Endothelial cell of umbilical vein (primary cell): ENCODE data around the gene MCCD1. TPM values are rescaled to one million over a fixed set of nuclear protein-coding genes. Genes with fewer than 3 reads are reported as not detected.

Experiments
- BruUV-seq: library from RNA; stranded (reverse); fragments of 400-500 nt; replicated peaks from 2 replicates; lab custom pipeline; 2021; lab: Mats Ljungman, UMichigan
- CTCF ChIA-PET: fragments of 300-600, 350-600 bp; sonication (Branson Sonifier 250); formaldehyde crosslinking; loops from one replicate; lab custom pipeline; 2021; ENCODE audit warnings: antibody characterized with exemption, inconsistent platforms; lab: Charles Lee
- POLR2A ChIA-PET: fragments of 300-600, 350-600 bp; sonication (Branson Sonifier 250); formaldehyde crosslinking; loops from one replicate; lab custom pipeline; 2021; ENCODE audit warnings: antibody characterized with exemption, inconsistent platforms; lab: Charles Lee
- DNase-seq: peaks from one replicate; pipeline ENCODE4 v3.0.0-alpha.2; 2011; ENCODE audit warnings: low read depth, low spot score
- FAIRE-seq: peaks from 2 replicates; lab custom pipeline; 2011; peaks lifted over from hg19 to GRCh38; lab: Jason Lieb, UNC
- H2AFZ ChIP-seq: 2 replicates; pipeline ENCODE4 v1.6.0; 2012; ENCODE audit warnings: low read depth, low read length, control low read depth, inconsistent platforms
- H3K27ac ChIP-seq: 2 replicates; pipeline ENCODE4 v1.5.1; 2011; ENCODE audit warnings: low read depth, mild to moderate bottlenecking, control low read depth, low read length, moderate library complexity; ENCODE audit not compliant: insufficient read depth
- H3K27me3 ChIP-seq, 2 experiments: 2 replicates each; pipeline versions ENCODE4 v1.6.0 to v1.6.1; 2011; ENCODE audit warnings: low read length in 2 of 2, mixed read lengths in 1 of 2; ENCODE audit not compliant: control insufficient read depth in 2 of 2, insufficient read depth in 2 of 2
- H3K36me3 ChIP-seq, 2 experiments: 2 replicates in 1 of 2; 3 replicates in 1 of 2; pipeline ENCODE4 v1.5.1; 2011; ENCODE audit warnings: low read length in 2 of 2, mild to moderate bottlenecking in 1 of 2, moderate library complexity in 1 of 2; ENCODE audit not compliant: control insufficient read depth in 2 of 2, insufficient read depth in 2 of 2; ENCODE audit errors: extremely low read depth in 1 of 2
- H3K4me1 ChIP-seq: 3 replicates; pipeline ENCODE4 v1.5.1; 2011; ENCODE audit warnings: mild to moderate bottlenecking, low read length; ENCODE audit not compliant: control insufficient read depth, insufficient read depth; ENCODE audit errors: extremely low read depth
- H3K4me2 ChIP-seq: 2 replicates; pipeline ENCODE4 v1.6.1; 2011; ENCODE audit warnings: low read length, control low read depth, mixed read lengths; ENCODE audit not compliant: insufficient read depth
- H3K4me3 ChIP-seq, 3 experiments: fragments of 200-600 bp in 1 of 3; sonication (generic), shearing (Covaris generic) in 1 of 3; replicated peaks in 1 of 3; 2 replicates each; pipeline ENCODE4 v1.5.1; 2011 to 2016; ENCODE audit warnings: control low read depth in 3 of 3, low read length in 3 of 3, mild to moderate bottlenecking in 2 of 3, inconsistent platforms in 1 of 3, low read depth in 1 of 3, moderate library complexity in 1 of 3; ENCODE audit not compliant: insufficient read depth in 1 of 3
- H3K79me2 ChIP-seq: 2 replicates; pipeline ENCODE4 v1.6.0; 2012; ENCODE audit warnings: low read length, inconsistent platforms; ENCODE audit not compliant: control insufficient read depth, insufficient read depth
- H3K9ac ChIP-seq: replicated peaks from 2 replicates; pipeline ENCODE3; 2011; ENCODE audit warnings: low read length, control low read depth; ENCODE audit not compliant: insufficient read depth; ENCODE audit errors: extremely low read depth
- H3K9me1 ChIP-seq: replicated peaks from 3 replicates; pipeline ENCODE4 v1.6.0; 2011; ENCODE audit warnings: mild to moderate bottlenecking, low read length; ENCODE audit not compliant: control insufficient read depth, insufficient read depth; ENCODE audit errors: extremely low read depth
- H3K9me3 ChIP-seq: replicated peaks from 2 replicates; pipeline ENCODE4 v1.5.1; 2012; ENCODE audit warnings: low read length, inconsistent platforms; ENCODE audit not compliant: control insufficient read depth, insufficient read depth
- H4K20me1 ChIP-seq: replicated peaks from 2 replicates; pipeline ENCODE3; 2011; ENCODE audit warnings: mild to moderate bottlenecking, low read length; ENCODE audit not compliant: control insufficient read depth, insufficient read depth; ENCODE audit errors: extremely low read depth
- CTCF ChIP-seq, 2 donors: IDR thresholded peaks; 1 replicate in 1 of 2; 2 replicates in 1 of 2; pipeline ENCODE4 v1.5.1; 2011; ENCODE audit warnings: low read length in 2 of 2, mild to moderate bottlenecking in 2 of 2, moderate library complexity in 2 of 2, control low read depth in 1 of 2, inconsistent platforms in 1 of 2, low read depth in 1 of 2; ENCODE audit not compliant: insufficient read depth in 1 of 2; ENCODE audit errors: extremely low read depth in 1 of 2
- JUN ChIP-seq: IDR thresholded peaks from 2 replicates; pipeline ENCODE4 v1.6.1; 2011; ENCODE audit warnings: borderline replicate concordance, low read depth; ENCODE audit not compliant: insufficient read length, insufficient read depth
- MAX ChIP-seq: IDR thresholded peaks from 2 replicates; pipeline ENCODE4 v1.6.1; 2011; ENCODE audit not compliant: insufficient read depth, insufficient read length
- MYC ChIP-seq: IDR thresholded peaks from one replicate; pipeline ENCODE4 v1.6.1; 2011; ENCODE audit warnings: mild to moderate bottlenecking, low read depth, low read length
- POLR2A ChIP-seq: IDR thresholded peaks from 2 replicates; pipeline ENCODE4 v1.6.1; 2012; ENCODE audit warnings: low read depth, mild to moderate bottlenecking, control low read depth, low read length
- POLR2AphosphoS5 ChIP-seq: IDR thresholded peaks from 2 replicates; pipeline ENCODE4 v1.6.1; 2012; ENCODE audit warnings: low read depth, mild to moderate bottlenecking, control low read depth, low read length, moderate library complexity; ENCODE audit not compliant: insufficient read depth
- dilution Hi-C: fragments of 300-500 bp; cut with MboI; formaldehyde crosslinking; loops from one replicate; pipeline ENCODE4 v1.15.0; 2019; ENCODE audit warnings: low sequenced_read_pairs; ENCODE audit not compliant: extremely low pct_ligation_motif_present
- intact Hi-C: fragments of 100-400 bp; cut with micrococcal nuclease; formaldehyde crosslinking; loops from one replicate; pipeline ENCODE4 v1.10.0; 2022
- polyA plus RNA-seq, 4 experiments: library from polyadenylated mRNA; depleted of rRNA in 3 of 4; stranded (reverse) in 3 of 4; unstranded in 1 of 4; fragments of >200 nt; gene quantifications; 2 replicates each; pipeline versions ENCODE4 v1.2.1 to v1.2.3, GENCODE V29; 2011 to 2012; ENCODE audit warnings: missing spikeins in 1 of 4
- total RNA-seq: library from RNA; stranded (reverse); gene quantifications from 2 replicates; pipeline ENCODE4 v1.2.3, GENCODE V29; 2021

MCCD1 gene
- total and polyA plus RNA-seq, 2 donors (not counting 3 experiments of a cell fraction or from before 2014, with no cell fraction given): not detected

GRCh38 chr6:31531771-31532643 is 3.2 kb downstream of the MCCD1 start:
- POLR2A ChIA-PET: interaction anchor here (0.8 to 1.6 kb wide), 2 partner anchors 10 to 37 kb away, joined by 3 to 4 read pairs; partner anchors contain the start of gene DDX39B
- H3K79me2 ChIP-seq: peaks cover 38% of the 10 kb centered on the region

GRCh38 chr6:31532644-31533454 is 4.1 kb downstream of the MCCD1 start:
- CTCF ChIA-PET: interaction anchor here (1.6 kb wide), 1 partner anchor 48 kb away, joined by 5 read pairs; no protein-coding TSS in a partner anchor
- no peak for DNase-seq

More at GRCh38 chr6:31531771-31532643, 3.2 kb downstream of the MCCD1 start:
- H3K27me3 ChIP-seq: no peaks in the 10 kb centered on the region
- H4K20me1 ChIP-seq: no peaks in the 10 kb centered on the region
- H3K4me3 ChIP-seq: no peak overlapping the region
- CTCF ChIA-PET: interaction anchor here (1.0 to 1.6 kb wide), 4 partner anchors 10 to 49 kb away, joined by 3 to 7 read pairs (median 4); partner anchors contain the start of gene DDX39B
- no peak overlapping the region for H2AFZ ChIP-seq
- peaks cover 5% of the 10 kb centered on the region for H3K4me1 ChIP-seq
- BruUV-seq: no TSS peak
- TF ChIP-seq POLR2AphosphoS5 (no peak), POLR2A (peak; percentile 26)
- no peak overlapping the region for H3K9ac ChIP-seq
- H3K27ac ChIP-seq: no peak overlapping the region
- H3K36me3 ChIP-seq: peaks cover 39 to 56% of the 10 kb centered on the region in 2 experiments
- FAIRE-seq: peak; percentile 56
- no peak for DNase-seq
- H3K4me2 ChIP-seq: no peak overlapping the region
- H3K9me1 ChIP-seq: no peaks in the 10 kb centered on the region
- intact Hi-C loops (no loop called here), dilution Hi-C loops (no loop called here)
- no peaks in the 10 kb centered on the region for H3K9me3 ChIP-seq

More at GRCh38 chr6:31532644-31533454, 4.1 kb downstream of the MCCD1 start:
- Histone ChIP-seq H4K20me1 (no peaks in the 10 kb centered on the region), H3K79me2 (peaks cover 44% of the 10 kb centered on the region), H3K9me1 (no peaks in the 10 kb centered on the region), H3K4me2 (no peak overlapping the region), H3K4me1 (no peaks in the 10 kb centered on the region), H3K27ac (no peak overlapping the region), H2AFZ (no peak overlapping the region), H3K27me3 (no peaks in the 10 kb centered on the region), H3K9me3 (no peaks in the 10 kb centered on the region), H3K36me3 (peaks cover 42 to 58% of the 10 kb centered on the region in 2 experiments), H3K9ac (no peak overlapping the region), H3K4me3 (no peak overlapping the region)
- FAIRE-seq: no peak
- dilution Hi-C loops (no loop called here), intact Hi-C loops (no loop called here)
- TF ChIP-seq CTCF (IDR thresholded peaks at IDR 0.05; ENCODE audit: extremely low read depth in 1 of 2, insufficient read depth in 1 of 2, low read depth in 1 of 2, low read length in 2 of 2) (no peak), MYC (no peak), JUN (no peak), MAX (no peak)
- POLR2A ChIA-PET: interaction anchor here (0.8 to 1.6 kb wide), 2 partner anchors 9 to 38 kb away, joined by 3 to 4 read pairs; partner anchors contain the start of gene DDX39B
- BruUV-seq: no TSS peak
